ENCODE data around the gene PRDM15.

GRCh38 chr21:41835711-41836154, 43.4 kb downstream of the PRDM15 start:
- no peak for TF ChIP-seq YY1 (IDR thresholded peaks at IDR 0.05; ENCODE audit: low read depth)
- no peak for TF ChIP-seq REST (IDR thresholded peaks at IDR 0.05; ENCODE audit: low read depth)
- TF ChIP-seq, protein P1, sequence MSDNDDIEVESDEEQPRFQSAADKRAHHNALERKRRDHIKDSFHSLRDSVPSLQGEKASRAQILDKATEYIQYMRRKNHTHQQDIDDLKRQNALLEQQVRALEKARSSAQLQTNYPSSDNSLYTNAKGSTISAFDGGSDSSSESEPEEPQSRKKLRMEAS (IDR thresholded peaks at IDR 0.05): no peak
- TF ChIP-seq TAF1 (IDR thresholded peaks at IDR 0.05; ENCODE audit: low read depth): no peak
- TF ChIP-seq RAD21 (IDR thresholded peaks at IDR 0.05; ENCODE audit: low read depth): no peak
- TF ChIP-seq FOXM1 (IDR thresholded peaks at IDR 0.05; ENCODE audit: borderline replicate concordance, low read depth): no peak
- no peak for TF ChIP-seq EP300 (IDR thresholded peaks at IDR 0.05; ENCODE audit: borderline replicate concordance)
- TF ChIP-seq TEAD4 (IDR thresholded peaks at IDR 0.05): no peak
- TF ChIP-seq CEBPB (IDR thresholded peaks at IDR 0.05): no peak
- TF ChIP-seq EGR1 (IDR thresholded peaks at IDR 0.05): no peak; the same call in 1 of the 2 replicates

Measured in Ishikawa (cell line).